WTC11 (cell line): ENCODE results near the gene ARV1.

Source experiments
- CDX4 ChIP-seq: fragments of 250-450 bp; sonication (Bioruptor Pico); IDR thresholded peaks from 2 replicates; pipeline ENCODE4 v1.9.0; 2021; ENCODE audit warnings: moderate library complexity, mild to moderate bottlenecking, inconsistent platforms, borderline replicate concordance
- CTCF ChIP-seq: fragments of 200-600 bp; IDR thresholded peaks from 2 replicates; pipeline ENCODE4 v1.8.0; 2022; ENCODE audit warnings: antibody characterized with exemption
- ELF4 ChIP-seq: sonication (generic); formaldehyde crosslinking; IDR thresholded peaks from 2 replicates; pipeline ENCODE4 v1.8.1; 2022; ENCODE audit warnings: low read depth, mild to moderate bottlenecking, moderate library complexity, missing genetic modification reagents
- PREB ChIP-seq: sonication (generic); formaldehyde crosslinking; IDR thresholded peaks from 2 replicates; pipeline ENCODE4 v1.8.1; 2022; ENCODE audit warnings: mild to moderate bottlenecking, missing genetic modification reagents, moderate library complexity, borderline replicate concordance
- ZNF423 ChIP-seq: fragments of 250-450 bp; sonication (Bioruptor Pico); IDR thresholded peaks from 2 replicates; pipeline ENCODE4 v2.1.2; 2022; ENCODE audit warnings: mild to moderate bottlenecking, moderate library complexity
- TF ChIP-seq, protein P1 (sequence below): sonication (generic); formaldehyde crosslinking; IDR thresholded peaks from 2 replicates; pipeline ENCODE4 v1.8.0; 2023; ENCODE audit warnings: missing genetic modification reagents

GRCh38 chr1:230992100-230992774, 13.3 kb downstream of the ARV1 start:
- TF ChIP-seq CDX4 = no peak
- TF ChIP-seq CTCF = no peak
- no peak for TF ChIP-seq ELF4 (CRISPR knock-in tag)
- TF ChIP-seq, protein P1, sequence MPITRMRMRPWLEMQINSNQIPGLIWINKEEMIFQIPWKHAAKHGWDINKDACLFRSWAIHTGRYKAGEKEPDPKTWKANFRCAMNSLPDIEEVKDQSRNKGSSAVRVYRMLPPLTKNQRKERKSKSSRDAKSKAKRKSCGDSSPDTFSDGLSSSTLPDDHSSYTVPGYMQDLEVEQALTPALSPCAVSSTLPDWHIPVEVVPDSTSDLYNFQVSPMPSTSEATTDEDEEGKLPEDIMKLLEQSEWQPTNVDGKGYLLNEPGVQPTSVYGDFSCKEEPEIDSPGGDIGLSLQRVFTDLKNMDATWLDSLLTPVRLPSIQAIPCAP (CRISPR knock-in tag) = no peak
- no peak for TF ChIP-seq ZNF423 (CRISPR knock-in tag)
- no peak for TF ChIP-seq PREB (CRISPR knock-in tag)
